ENCODE measurements around the gene SBNO1. TPM values are rescaled to one million over a fixed set of nuclear protein-coding genes. Genes with fewer than 3 reads are reported as not detected.

Gene SBNO1
- total and polyA plus RNA-seq, 2 donors (not counting 3 experiments of a cell fraction or from before 2014, with no cell fraction given) = 4.8 to 34.2 TPM

DNA sequence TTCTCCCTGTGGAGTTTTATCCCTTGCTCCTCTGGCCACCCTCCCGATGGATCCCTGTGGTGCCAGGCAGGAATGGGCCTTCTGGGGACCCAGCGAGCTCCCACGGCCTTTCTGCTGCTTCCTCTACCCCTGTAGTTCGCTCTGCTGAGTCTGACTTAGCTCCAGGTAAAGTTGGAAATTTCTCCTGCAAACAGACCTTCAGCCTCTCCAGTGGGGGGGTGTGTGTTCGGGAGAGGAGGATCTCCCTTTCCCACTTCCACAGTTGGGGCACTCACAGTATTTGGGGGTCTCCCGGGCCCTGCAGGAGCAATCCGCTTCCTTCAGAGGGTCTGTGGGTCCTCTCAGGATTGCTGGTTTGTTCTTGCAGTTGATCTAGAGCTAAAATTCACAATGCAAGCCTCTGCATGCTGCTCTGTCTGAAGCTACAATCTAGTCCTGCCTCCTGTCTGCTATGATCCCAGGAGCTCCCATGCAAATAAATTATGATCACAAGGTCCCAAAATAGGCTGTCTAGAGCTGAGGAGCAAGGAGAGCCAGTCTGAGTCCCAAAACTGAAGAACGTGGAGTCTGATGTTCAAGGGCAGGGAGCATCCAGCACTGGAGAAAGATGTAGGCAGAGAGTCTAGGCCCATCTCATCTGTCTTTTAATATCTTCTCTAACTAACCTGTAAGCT is 113.1 kb downstream of the SBNO1 start:
- no peak overlapping the region for H3K27ac ChIP-seq (ENCODE audit: insufficient read depth, low read depth, low read length)
- H3K9me3 ChIP-seq (replicated peaks; ENCODE audit: control insufficient read depth, insufficient read depth, low read length) = no peaks in the 10 kb centered on the region
- H3K79me2 ChIP-seq (ENCODE audit: control insufficient read depth, insufficient read depth, low read length) = peaks cover 35% of the 10 kb centered on the region
- H3K4me2 ChIP-seq (ENCODE audit: insufficient read depth, low read length) = no peak overlapping the region
- intact Hi-C loops (cut with micrococcal nuclease) = no loop called here
- FAIRE-seq = no peak
- DNase-seq (ENCODE audit: low read depth, low spot score) = no peak
- no peaks in the 10 kb centered on the region for H3K9me1 ChIP-seq (replicated peaks; ENCODE audit: control insufficient read depth, extremely low read depth, insufficient read depth, low read length)
- no peaks in the 10 kb centered on the region for H3K4me1 ChIP-seq (ENCODE audit: control insufficient read depth, extremely low read depth, insufficient read depth, low read length)
- H3K36me3 ChIP-seq (ENCODE audit: control insufficient read depth in 2 of 2, extremely low read depth in 1 of 2, insufficient read depth in 2 of 2, low read length in 2 of 2) = peaks cover 11 to 13% of the 10 kb centered on the region in 2 experiments
- ChIA-PET POLR2A (no interaction called here), CTCF (interaction anchor here (1.5 to 2.6 kb wide), 2 partner anchors 13 to 208 kb away, joined by 3 to 15 read pairs; no protein-coding TSS in a partner anchor)
- H2AFZ ChIP-seq (ENCODE audit: low read depth, low read length) = no peak overlapping the region
- dilution Hi-C loops (cut with MboI; ENCODE audit: extremely low pct_ligation_motif_present, low sequenced_read_pairs) = no loop called here
- no peaks in the 10 kb centered on the region for H4K20me1 ChIP-seq (replicated peaks; ENCODE audit: control insufficient read depth, extremely low read depth, insufficient read depth, low read length)
- H3K9ac ChIP-seq (replicated peaks; ENCODE audit: extremely low read depth, insufficient read depth, low read length) = no peak overlapping the region
- no TSS peak for BruUV-seq (replicated peaks)
- no peaks in the 10 kb centered on the region for H3K27me3 ChIP-seq (ENCODE audit: control insufficient read depth in 2 of 2, insufficient read depth in 2 of 2, low read length in 2 of 2)
- H3K4me3 ChIP-seq (replicated peaks in 1 of 3; ENCODE audit: insufficient read depth in 1 of 3, low read depth in 1 of 3, low read length in 3 of 3) = no peak overlapping the region
- TF ChIP-seq POLR2A (IDR thresholded peaks at IDR 0.05; ENCODE audit: low read depth, low read length) (no peak), JUN (IDR thresholded peaks at IDR 0.05; ENCODE audit: borderline replicate concordance, insufficient read depth, insufficient read length, low read depth) (no peak), EZH2 (IDR thresholded peaks at IDR 0.05; ENCODE audit: borderline replicate concordance, low read depth, low read length, severe bottlenecking) (no peak), CTCF (IDR thresholded peaks at IDR 0.05; ENCODE audit: extremely low read depth in 1 of 2, insufficient read depth in 1 of 2, low read depth in 1 of 2, low read length in 2 of 2) (no peak), FOS (IDR thresholded peaks at IDR 0.05; ENCODE audit: borderline replicate concordance, insufficient read depth, low read length) (no peak), MYC (IDR thresholded peaks at IDR 0.05; ENCODE audit: low read depth, low read length) (no peak), GATA2 (IDR thresholded peaks at IDR 0.05; ENCODE audit: insufficient read depth, insufficient read length, low read depth, low read length) (no peak), POLR2AphosphoS5 (IDR thresholded peaks at IDR 0.05; ENCODE audit: insufficient read depth, low read depth, low read length) (no peak)
- TF ChIP-seq, protein P1, sequence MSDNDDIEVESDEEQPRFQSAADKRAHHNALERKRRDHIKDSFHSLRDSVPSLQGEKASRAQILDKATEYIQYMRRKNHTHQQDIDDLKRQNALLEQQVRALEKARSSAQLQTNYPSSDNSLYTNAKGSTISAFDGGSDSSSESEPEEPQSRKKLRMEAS (IDR thresholded peaks at IDR 0.05; ENCODE audit: insufficient read depth, insufficient read length) = no peak
